ENCODE data around the gene CNTN4.

GRCh38 chr3:3053974-3054373 lies 955.3 kb downstream of the CNTN4 start:
- TF ChIP-seq CTCF (IDR thresholded peaks at IDR 0.05), result no peak
- TF ChIP-seq POLR2A (IDR thresholded peaks at IDR 0.05; ENCODE audit: low read depth), result no peak
- TF ChIP-seq POLR2AphosphoS5 (IDR thresholded peaks at IDR 0.05), result no peak
